GM12801 (cell line): ENCODE data around the gene ACCS.

Source experiments
- TF ChIP-seq, protein P1 (sequence below): IDR thresholded peaks from one replicate; pipeline ENCODE4 v1.5.1; 2011; ENCODE audit warnings: control low read depth; ENCODE audit not compliant: insufficient read length; ENCODE audit errors: extremely low read depth

Gene ACCS

DNA sequence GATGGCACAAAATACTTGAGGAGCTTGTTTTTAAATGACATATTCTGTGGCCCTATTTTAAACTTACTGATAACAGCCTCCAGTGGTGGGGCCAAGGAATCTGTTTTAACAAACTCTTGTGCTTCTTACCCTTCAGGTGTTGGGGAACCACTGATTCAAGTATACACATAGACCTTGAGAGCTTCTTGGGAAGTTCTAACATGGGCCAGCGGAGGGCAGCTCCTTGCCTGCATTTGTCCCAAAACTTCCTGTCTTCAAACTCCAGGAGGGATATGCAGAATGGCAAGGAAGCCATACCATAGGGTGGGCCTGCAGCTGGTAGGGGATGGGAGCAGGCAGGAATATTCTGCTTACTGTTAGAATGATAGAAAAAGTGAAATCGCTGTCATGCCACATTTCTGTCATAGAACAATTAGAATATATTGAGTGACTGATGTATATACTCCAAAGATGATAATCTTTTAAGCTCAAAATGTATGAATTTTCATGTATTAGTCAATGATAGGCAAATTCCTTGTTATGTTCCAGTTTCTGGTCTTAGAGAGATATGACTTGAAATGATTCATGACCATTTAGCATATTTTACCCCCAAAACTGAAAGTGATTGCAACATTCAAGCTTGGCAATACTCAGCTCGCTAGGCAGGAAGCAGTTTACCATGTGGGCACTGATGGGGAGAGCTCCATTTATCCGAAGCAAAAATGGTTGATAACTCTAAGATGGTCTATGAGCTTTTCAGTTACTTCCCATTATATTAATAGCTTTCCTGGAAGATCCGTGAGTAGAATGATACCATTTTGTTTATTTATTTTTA lies 38.6 kb downstream of the ACCS start:
- TF ChIP-seq, protein P1, sequence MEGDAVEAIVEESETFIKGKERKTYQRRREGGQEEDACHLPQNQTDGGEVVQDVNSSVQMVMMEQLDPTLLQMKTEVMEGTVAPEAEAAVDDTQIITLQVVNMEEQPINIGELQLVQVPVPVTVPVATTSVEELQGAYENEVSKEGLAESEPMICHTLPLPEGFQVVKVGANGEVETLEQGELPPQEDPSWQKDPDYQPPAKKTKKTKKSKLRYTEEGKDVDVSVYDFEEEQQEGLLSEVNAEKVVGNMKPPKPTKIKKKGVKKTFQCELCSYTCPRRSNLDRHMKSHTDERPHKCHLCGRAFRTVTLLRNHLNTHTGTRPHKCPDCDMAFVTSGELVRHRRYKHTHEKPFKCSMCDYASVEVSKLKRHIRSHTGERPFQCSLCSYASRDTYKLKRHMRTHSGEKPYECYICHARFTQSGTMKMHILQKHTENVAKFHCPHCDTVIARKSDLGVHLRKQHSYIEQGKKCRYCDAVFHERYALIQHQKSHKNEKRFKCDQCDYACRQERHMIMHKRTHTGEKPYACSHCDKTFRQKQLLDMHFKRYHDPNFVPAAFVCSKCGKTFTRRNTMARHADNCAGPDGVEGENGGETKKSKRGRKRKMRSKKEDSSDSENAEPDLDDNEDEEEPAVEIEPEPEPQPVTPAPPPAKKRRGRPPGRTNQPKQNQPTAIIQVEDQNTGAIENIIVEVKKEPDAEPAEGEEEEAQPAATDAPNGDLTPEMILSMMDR: no peak

DNA sequence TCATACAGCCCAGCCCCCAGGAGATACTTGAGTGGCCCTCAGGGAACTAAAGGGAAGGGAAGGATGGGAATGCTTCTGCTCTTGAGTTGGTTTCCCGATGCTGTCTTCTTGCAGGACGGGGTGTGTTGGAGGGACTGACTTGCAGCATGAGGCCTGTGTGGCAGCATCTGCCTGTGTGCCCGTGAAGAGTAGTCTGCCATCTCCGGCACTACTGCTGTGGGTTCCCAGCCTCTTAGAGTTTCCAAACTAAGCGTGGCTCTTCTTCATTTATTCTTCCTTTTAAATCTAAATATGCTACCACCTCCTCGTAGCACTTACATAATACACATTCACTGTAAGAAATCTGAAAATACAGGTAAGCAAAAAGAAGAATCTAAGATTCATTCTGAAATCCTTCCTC lies 42.2 kb downstream of the ACCS start:
- TF ChIP-seq, protein P1: no peak

DNA sequence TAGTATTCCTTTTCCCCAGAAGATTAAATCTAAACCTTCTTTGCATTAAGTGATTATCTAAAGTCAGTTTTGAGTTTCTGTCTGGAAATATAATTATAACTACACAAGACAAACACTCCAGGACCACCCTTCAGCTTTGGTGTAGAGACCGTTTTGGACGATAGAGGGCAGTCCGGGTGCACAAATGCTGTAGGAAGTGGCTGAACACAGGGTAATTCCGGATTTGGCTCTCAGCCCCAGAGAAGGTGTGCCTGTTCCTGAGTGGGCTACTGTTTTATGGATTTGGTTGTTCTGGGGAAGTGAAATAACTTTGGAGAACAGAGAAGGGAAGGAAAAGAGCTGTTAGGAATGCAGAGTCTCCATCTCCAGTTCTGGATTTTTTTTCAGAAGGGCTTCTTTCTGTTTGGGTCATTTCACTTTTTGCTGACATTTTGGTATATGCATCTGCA lies 44.2 kb downstream of the ACCS start:
- TF ChIP-seq, protein P1: peak; percentile 55

DNA sequence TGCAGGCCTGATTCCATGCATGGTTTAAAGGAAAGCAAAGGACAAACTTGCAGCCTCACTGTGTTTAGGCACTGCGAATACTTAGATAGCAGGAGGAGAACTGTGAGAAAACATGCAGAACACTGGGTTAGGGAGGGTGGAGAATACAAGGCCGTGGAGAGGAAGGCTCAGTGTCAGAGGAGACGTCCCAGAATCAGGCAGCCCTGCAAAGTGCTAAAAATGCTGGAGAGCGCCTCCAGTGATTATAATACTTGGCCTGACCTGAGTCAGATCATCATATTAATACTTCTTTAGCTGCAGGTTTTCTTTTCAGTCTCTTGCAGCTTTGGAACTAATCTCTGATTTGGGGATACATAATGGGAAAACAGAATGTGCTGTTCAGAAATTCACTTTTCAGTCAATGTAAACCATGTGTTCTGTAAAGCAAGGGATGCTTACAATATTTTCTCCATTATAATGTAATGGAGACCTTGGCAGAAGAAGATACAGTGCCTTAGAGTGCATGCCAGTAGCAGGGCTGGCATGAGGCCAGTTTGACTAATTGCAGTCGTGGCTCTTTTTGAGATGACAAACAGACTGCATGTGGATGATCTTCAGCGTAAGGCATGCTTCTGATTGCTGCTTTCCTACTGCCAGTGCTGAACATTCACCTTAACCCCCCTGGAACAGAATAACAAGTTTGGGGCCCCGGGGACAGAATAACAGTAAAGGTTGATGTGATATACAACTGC lies 46.2 kb downstream of the ACCS start:
- TF ChIP-seq, protein P1: no peak

DNA sequence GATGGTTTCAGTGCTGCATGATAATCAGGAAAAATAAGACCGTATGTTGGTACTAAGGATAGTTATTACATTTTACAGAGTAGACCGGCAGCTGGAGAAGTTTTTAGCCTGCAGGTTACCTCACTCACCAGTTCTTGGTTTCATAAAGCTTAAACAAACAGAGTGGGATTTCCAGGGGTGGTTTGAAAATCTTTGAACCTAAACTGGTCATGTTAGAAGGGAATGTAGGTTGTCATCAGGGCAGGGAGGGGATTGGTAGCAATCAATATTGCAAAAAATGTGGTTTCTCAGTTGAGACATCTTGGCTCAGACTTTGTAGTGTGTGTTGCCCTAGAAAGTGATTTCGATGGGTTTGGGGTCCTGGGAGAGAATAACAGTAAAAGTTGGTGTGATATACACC lies 46.9 kb downstream of the ACCS start:
- TF ChIP-seq, protein P1: no peak

DNA sequence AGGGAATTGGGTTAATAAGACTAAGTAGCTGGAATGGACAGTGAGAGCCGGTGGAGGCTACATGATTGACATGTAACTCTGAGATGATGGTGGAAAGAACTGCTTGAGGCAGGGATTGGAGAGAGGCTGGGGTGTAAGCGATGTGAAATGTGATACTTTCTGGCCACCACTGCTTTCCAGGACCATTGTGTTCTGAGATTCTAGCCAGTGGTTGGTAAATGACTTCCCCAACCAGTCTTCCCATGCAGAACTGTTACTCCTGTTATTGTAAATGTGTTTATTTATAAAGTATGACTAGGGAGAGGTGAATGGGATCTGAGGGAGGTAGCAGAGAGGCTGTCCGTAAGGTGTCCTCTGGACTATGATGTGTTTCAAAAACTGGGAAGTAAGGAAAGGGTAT lies 47.5 kb downstream of the ACCS start:
- TF ChIP-seq, protein P1: no peak

DNA sequence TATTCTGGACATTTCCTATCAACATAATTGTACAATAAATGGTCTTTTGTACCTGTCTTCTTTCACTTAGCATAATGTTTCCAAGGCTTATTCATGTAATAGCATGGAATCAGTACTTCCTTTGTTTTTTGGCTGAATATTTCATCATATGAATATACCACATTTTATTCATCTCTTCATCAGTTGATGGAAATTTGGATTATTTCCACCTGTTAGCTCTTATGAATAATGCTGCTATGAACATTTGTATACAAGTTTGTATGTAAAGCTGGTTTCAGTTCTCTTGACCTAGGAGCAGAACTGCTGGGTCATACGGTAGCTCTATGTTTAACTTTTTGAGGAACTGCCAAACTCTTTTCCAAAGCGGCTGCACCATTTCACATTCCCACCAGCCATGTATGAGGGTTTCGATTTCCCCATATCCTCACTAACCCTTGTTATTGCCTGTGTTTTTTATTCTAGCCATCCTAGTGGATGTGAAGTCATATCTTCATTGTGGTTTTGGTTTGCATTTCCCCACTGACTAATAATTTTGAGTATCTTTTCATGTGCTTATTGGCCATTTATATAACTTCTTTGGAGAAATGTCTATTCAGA lies 50.3 kb downstream of the ACCS start:
- TF ChIP-seq, protein P1: no peak
